OCI-LY1 (cell line): ENCODE results near the gene GNG4.
"Not testable (repeated sequence)": the region's sequence is repeated elsewhere in the genome, so short reads cannot be mapped to it uniquely, and the experiment has no call there.

Experiments
- H2AFZ ChIP-seq: fragments of 200-600 bp; sonication (generic), shearing (Covaris generic); 2 replicates; pipeline ENCODE4 v1.6.0; 2014; ENCODE audit warnings: antibody characterized with exemption, mild to moderate bottlenecking, low read length
- H3F3A ChIP-seq: fragments of 200-600 bp; sonication (generic), shearing (Covaris generic); 2 replicates; pipeline ENCODE4 v1.6.0; 2014; ENCODE audit warnings: mild to moderate bottlenecking, antibody characterized with exemption, low read length, moderate library complexity; ENCODE audit not compliant: insufficient read depth
- H3K27ac ChIP-seq: fragments of 200-600 bp; sonication (generic); 2 replicates; pipeline ENCODE4 v1.5.1; 2014; ENCODE audit warnings: low read length, mixed run types, mild to moderate bottlenecking, low read depth; ENCODE audit not compliant: poor library complexity, severe bottlenecking
- H3K27me3 ChIP-seq: fragments of 200-600 bp; sonication (generic); 2 replicates; pipeline ENCODE4 v1.6.0; 2014; ENCODE audit warnings: antibody characterized with exemption, mild to moderate bottlenecking, low read length, moderate library complexity; ENCODE audit not compliant: insufficient read depth
- H3K36me3 ChIP-seq: fragments of 200-600 bp; sonication (generic); 2 replicates; pipeline ENCODE4 v1.6.1; 2014; ENCODE audit warnings: mild to moderate bottlenecking, antibody characterized with exemption, low read length, moderate library complexity, mixed read lengths; ENCODE audit not compliant: insufficient read depth
- H3K4me1 ChIP-seq: fragments of 200-600 bp; sonication (generic); 2 replicates; pipeline ENCODE4 v1.5.1; 2014; ENCODE audit warnings: mild to moderate bottlenecking, low read length, moderate library complexity; ENCODE audit not compliant: insufficient read depth, severe bottlenecking
- H3K4me2 ChIP-seq: fragments of 200-600 bp; sonication (generic), shearing (Covaris generic); 2 replicates; pipeline ENCODE4 v1.6.1; 2014; ENCODE audit warnings: low read length
- H3K4me3 ChIP-seq: fragments of 200-600 bp; sonication (generic); 2 replicates; pipeline ENCODE4 v1.5.1; 2014; ENCODE audit warnings: low read length, low read depth, mild to moderate bottlenecking, mixed read lengths; ENCODE audit not compliant: poor library complexity, severe bottlenecking
- H3K79me2 ChIP-seq: fragments of 200-600 bp; shearing (Covaris generic); 2 replicates; pipeline ENCODE4 v1.6.1; 2016; ENCODE audit warnings: mixed run types, low read length, mixed read lengths; ENCODE audit not compliant: insufficient read depth
- H3K9ac ChIP-seq: fragments of 200-600 bp; sonication (generic), shearing (Covaris generic); 2 replicates; pipeline ENCODE4 v1.6.1; 2014; ENCODE audit warnings: mild to moderate bottlenecking, low read length, mixed read lengths
- H3K9me2 ChIP-seq: fragments of 200-600 bp; sonication (generic), shearing (Covaris generic); 2 replicates; pipeline ENCODE4 v1.6.1; 2014; ENCODE audit warnings: low read depth, mild to moderate bottlenecking, low read length, mixed read lengths
- H3K9me3 ChIP-seq: fragments of 200-600 bp; shearing (Covaris generic); 2 replicates; pipeline ENCODE4 v1.6.1; 2014; ENCODE audit warnings: low read length, mixed read lengths
- H4K20me1 ChIP-seq: fragments of 200-600 bp; sonication (generic), shearing (Covaris generic); 2 replicates; pipeline ENCODE4 v1.6.0; 2016; ENCODE audit warnings: mild to moderate bottlenecking, low read length; ENCODE audit not compliant: insufficient read depth
- CTCF ChIP-seq: fragments of 200-600 bp; sonication (generic), shearing (Covaris generic); IDR thresholded peaks from 2 replicates; pipeline ENCODE4 v1.5.1; 2017; ENCODE audit warnings: mild to moderate bottlenecking, antibody characterized with exemption, low read length, moderate library complexity, mixed read lengths
- EZH2 ChIP-seq: fragments of 200-600 bp; sonication (generic), shearing (Covaris generic); IDR thresholded peaks from 2 replicates; pipeline ENCODE4 v1.8.0; 2017; ENCODE audit warnings: borderline replicate concordance, mixed run types, mild to moderate bottlenecking, antibody characterized with exemption, low read length, moderate library complexity, mixed read lengths

GNG4 gene

DNA sequence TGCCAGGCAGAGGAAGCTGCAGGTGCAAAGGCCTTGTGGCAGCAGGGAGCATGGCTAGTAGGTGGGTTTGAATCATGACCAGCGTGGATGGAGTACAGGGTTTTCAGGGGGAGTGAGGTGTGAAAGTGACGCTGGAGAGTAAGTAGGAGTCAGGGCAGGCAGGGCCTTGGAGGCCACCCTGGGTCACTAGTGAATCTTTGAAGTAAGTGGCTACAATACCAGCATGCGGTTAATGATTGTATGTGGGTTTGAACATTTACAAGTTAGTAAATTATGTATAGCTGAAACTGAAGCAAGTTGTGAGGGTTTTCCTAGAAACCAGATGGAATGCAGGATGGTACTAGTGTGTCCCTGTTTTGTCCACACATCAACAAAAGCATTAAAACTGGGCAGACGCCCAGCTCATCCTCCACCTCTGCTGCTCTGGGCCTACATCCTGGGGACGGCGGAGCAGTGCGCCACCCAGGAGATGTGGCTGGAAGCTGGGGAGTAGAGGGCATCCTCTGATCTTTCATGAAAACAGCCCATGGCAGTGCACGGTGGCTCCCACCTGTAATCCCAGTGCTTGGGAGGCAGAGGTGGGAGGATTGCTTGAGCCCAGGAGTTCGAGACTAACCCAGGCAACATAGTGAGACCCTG lies 104.2 kb downstream of the GNG4 start:
- Histone ChIP-seq H3K79me2 (no peaks in the 10 kb centered on the region), H3K9me3 (no peaks in the 10 kb centered on the region), H3K9me2 (no peaks in the 10 kb centered on the region), H2AFZ (no peak overlapping the region), H3K9ac (no peak overlapping the region), H3K36me3 (no peaks in the 10 kb centered on the region), H4K20me1 (no peaks in the 10 kb centered on the region), H3K4me1 (no peaks in the 10 kb centered on the region), H3K4me3 (no peak overlapping the region), H3F3A (no peaks in the 10 kb centered on the region), H3K27me3 (no peaks in the 10 kb centered on the region), H3K4me2 (no peak overlapping the region), H3K27ac (no peak overlapping the region)
- TF ChIP-seq EZH2, result no peak
- TF ChIP-seq CTCF, result no peak

GRCh38 chr1:235542845-235543244 lies 106.7 kb downstream of the GNG4 start:
- H2AFZ ChIP-seq, H3K9ac ChIP-seq, H3K27ac ChIP-seq, H3K4me1 ChIP-seq, H3K79me2 ChIP-seq, H3K9me3 ChIP-seq, H3K4me3 ChIP-seq, H3K4me2 ChIP-seq, H3F3A ChIP-seq, H3K36me3 ChIP-seq, H4K20me1 ChIP-seq, H3K27me3 ChIP-seq, H3K9me2 ChIP-seq: not testable (repeated sequence)

- TF ChIP-seq EZH2 (no peak), CTCF (no peak)
- no peaks in the 10 kb centered on the region for H3K36me3 ChIP-seq
- no peak overlapping the region for H3K4me3 ChIP-seq
- no peaks in the 10 kb centered on the region for H3K27me3 ChIP-seq
- H3K4me2 ChIP-seq, result no peak overlapping the region
- H3K9ac ChIP-seq, result no peak overlapping the region
- H3K4me1 ChIP-seq, result no peaks in the 10 kb centered on the region
- no peaks in the 10 kb centered on the region for H3K79me2 ChIP-seq
- H4K20me1 ChIP-seq, result no peaks in the 10 kb centered on the region
- no peak overlapping the region for H3K27ac ChIP-seq
- no peak overlapping the region for H2AFZ ChIP-seq
- H3K9me2 ChIP-seq, result no peaks in the 10 kb centered on the region
- H3F3A ChIP-seq, result no peaks in the 10 kb centered on the region
- H3K9me3 ChIP-seq, result no peaks in the 10 kb centered on the region
Measured at GRCh38 chr1:235533476-235534168, 116.0 kb downstream of the GNG4 start.

DNA sequence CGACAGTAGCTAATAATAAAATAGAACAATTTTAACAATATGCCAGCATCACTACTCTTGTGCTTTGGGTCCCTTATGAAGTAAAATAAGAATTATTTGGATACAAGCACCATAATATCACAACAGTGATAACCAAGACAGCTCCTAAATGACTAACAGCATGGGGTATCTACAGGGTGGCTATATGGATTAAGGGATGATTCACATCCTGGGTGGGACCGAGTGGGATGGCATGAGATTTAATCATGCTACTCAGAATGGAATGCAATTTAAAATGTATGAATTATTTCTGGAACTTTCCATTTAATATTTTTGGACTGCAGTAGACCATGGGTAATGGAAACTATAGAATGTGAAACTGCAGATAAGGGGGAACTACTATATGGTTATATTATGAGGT lies 117.2 kb downstream of the GNG4 start:
- no peaks in the 10 kb centered on the region for H3K4me1 ChIP-seq
- no peaks in the 10 kb centered on the region for H4K20me1 ChIP-seq
- no peaks in the 10 kb centered on the region for H3K9me2 ChIP-seq
- H3K4me3 ChIP-seq, result no peak overlapping the region
- TF ChIP-seq EZH2 (no peak), CTCF (no peak)
- no peak overlapping the region for H3K4me2 ChIP-seq
- H2AFZ ChIP-seq, result no peak overlapping the region
- H3K36me3 ChIP-seq, result no peaks in the 10 kb centered on the region
- no peak overlapping the region for H3K27ac ChIP-seq
- H3K79me2 ChIP-seq, result no peaks in the 10 kb centered on the region
- no peaks in the 10 kb centered on the region for H3K27me3 ChIP-seq
- no peaks in the 10 kb centered on the region for H3K9me3 ChIP-seq
- no peak overlapping the region for H3K9ac ChIP-seq
- no peaks in the 10 kb centered on the region for H3F3A ChIP-seq
